ENCODE measurements around the gene TTLL11.

The TTLL11 gene

DNA sequence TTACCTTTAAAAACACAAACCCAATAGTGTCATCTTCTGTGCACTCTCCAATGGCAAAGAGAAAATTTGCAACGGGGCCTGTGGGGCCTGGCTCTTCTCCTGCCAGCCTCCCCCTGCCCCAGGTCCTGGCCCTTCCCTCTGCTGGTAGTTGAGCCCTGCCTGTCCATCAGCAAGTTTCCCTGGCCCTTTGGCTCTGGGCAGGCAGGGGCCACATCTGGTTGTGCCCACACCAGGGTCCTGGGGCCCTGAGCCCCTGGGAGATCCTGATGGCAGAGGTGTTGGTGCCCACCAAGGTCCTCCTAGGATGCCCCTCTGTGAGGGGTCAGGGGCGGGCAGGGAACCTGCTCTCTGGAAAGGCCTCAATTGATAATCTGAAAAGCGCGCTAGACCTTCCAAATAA is 284.3 kb downstream of the TTLL11 start:
- DNase-seq (ENCODE audit: low read depth), result no peak
- TF ChIP-seq, protein P1, sequence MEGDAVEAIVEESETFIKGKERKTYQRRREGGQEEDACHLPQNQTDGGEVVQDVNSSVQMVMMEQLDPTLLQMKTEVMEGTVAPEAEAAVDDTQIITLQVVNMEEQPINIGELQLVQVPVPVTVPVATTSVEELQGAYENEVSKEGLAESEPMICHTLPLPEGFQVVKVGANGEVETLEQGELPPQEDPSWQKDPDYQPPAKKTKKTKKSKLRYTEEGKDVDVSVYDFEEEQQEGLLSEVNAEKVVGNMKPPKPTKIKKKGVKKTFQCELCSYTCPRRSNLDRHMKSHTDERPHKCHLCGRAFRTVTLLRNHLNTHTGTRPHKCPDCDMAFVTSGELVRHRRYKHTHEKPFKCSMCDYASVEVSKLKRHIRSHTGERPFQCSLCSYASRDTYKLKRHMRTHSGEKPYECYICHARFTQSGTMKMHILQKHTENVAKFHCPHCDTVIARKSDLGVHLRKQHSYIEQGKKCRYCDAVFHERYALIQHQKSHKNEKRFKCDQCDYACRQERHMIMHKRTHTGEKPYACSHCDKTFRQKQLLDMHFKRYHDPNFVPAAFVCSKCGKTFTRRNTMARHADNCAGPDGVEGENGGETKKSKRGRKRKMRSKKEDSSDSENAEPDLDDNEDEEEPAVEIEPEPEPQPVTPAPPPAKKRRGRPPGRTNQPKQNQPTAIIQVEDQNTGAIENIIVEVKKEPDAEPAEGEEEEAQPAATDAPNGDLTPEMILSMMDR (IDR thresholded peaks at IDR 0.05; ENCODE audit: insufficient read depth, low read depth, low read length, missing control alignments), result no peak
- no peak overlapping the region for H3K4me3 ChIP-seq (ENCODE audit: low read length)

DNA sequence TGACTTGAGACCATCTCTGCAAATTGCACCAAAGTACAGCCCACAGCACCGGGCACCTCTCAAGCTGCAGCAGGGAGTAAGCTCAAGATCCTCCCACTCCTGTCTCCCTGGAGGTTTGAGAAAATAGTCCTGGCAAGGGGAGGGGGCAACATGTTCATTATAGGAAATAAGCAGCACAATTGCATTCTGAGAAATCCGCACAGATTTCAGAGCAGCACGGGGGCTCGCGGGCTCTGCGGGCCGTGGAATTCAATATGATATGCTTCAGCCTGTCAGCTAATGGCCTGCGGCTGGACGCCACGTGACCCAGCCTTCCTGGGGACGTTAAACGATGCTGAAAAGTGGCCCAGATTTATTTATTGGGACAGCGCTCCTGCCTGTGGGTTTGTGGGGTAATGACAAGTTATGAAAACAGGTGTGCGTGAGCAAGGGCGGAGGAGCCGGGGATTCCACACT is 285.3 kb downstream of the TTLL11 start:
- TF ChIP-seq, protein P1 (IDR thresholded peaks at IDR 0.05; ENCODE audit: insufficient read depth, low read depth, low read length, missing control alignments), result no peak
- no peak for DNase-seq (ENCODE audit: low read depth)
- H3K4me3 ChIP-seq (ENCODE audit: low read length), result no peak overlapping the region

DNA sequence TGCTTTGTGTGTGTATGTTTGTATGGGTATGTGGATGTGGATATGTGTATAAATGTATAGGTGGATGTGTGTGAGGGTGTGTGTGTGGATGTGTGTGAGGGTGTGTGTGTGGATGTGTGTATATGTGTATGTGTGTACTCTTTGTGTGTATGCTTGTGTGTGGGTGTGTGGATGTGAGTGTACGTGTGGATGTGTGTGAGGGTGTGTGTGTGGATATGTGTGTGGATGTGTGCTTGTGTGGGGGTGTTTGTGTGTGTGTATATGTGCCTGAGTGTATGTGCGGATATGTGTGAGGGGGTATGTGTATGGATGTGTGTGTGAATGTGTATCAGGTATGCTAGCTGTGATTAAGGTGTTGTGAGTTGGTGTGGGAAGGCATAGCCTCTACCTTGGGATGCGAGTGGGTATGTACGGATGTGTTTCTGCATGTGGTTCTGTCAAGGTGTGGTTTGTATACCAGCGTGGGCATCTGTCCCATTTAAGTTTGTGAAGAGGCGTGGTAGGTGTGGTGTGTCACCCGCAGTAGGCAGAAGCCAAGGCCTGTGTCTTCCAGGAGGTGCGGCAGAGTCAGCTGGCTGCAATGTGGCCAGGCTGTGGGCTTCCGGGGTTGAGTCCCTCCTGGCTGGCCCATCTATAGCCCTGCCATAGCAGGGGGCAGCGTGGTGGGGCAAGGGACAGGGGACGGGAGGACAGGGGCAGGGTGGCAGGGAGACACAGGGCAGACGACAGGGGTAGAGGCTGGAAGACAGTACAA is 285.9 kb downstream of the TTLL11 start:
- no peak for DNase-seq (ENCODE audit: low read depth)
- no peak overlapping the region for H3K4me3 ChIP-seq (ENCODE audit: low read length)
- TF ChIP-seq, protein P1 (IDR thresholded peaks at IDR 0.05; ENCODE audit: insufficient read depth, low read depth, low read length, missing control alignments), result no peak

DNA sequence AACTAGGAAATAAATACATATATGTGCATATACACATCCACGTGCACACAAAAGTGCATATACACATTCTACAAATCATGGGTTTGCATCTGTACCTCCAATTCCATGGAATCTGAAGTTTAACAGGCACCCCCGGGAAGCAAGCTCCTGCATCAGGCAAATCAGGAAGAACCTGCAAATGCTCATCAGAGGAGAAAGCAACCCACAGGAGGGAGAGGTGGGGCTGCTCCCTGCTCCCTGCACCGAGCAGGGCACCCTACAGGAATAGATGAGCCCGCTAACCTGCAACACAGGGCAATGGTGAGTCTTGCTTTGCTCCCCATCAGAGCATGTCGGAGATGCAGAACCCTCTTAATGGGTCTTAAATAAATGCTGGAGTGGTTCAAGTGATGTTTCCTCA is 290.4 kb downstream of the TTLL11 start:
- TF ChIP-seq, protein P1 (IDR thresholded peaks at IDR 0.05; ENCODE audit: insufficient read depth, low read depth, low read length, missing control alignments), result no peak
- no peak for DNase-seq (ENCODE audit: low read depth)
- no peak overlapping the region for H3K4me3 ChIP-seq (ENCODE audit: low read length)

DNA sequence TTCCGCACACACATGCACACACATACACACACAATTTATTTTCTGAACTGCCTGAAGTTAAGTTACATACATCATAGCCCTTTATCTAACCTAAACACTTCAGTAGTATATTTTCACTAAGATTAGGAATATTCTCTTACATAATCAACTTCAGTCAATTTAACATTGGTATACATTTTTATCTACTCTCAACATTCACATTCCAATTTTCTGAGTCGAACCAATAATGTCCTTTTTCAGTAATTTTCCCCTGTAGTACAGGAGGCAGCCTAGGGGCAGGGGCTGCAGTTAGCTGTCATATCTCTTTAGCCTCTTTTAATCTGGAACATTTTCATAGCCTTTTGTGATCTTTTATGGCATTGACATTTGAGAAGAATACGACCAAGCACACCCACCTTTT is 291.5 kb downstream of the TTLL11 start:
- TF ChIP-seq, protein P1 (IDR thresholded peaks at IDR 0.05; ENCODE audit: insufficient read depth, low read depth, low read length, missing control alignments), result no peak
- DNase-seq (ENCODE audit: low read depth), result no peak
- H3K4me3 ChIP-seq (ENCODE audit: low read length), result no peak overlapping the region

DNA sequence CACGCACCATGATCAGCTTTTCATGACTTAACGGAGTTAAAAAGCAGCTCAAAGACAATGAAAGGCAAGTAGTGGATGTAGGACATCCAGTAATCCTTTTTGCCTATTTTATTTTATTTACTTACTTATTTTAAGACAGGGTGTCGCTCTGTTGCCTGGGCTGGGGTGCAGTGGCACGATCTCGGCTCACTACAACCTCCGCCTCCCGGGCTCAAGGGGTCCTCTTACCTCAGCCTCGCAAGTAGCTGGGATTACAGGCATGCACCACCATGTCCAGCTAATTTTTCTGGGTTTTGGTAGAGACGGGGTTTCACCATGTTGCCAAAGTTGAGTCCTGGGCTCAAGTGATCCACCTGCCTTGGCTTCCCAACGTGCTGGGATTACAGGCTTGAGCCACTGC is 292.7 kb downstream of the TTLL11 start:
- TF ChIP-seq, protein P1 (IDR thresholded peaks at IDR 0.05; ENCODE audit: insufficient read depth, low read depth, low read length, missing control alignments), result no peak
- no peak for DNase-seq (ENCODE audit: low read depth)
- H3K4me3 ChIP-seq (ENCODE audit: low read length), result no peak overlapping the region

DNA sequence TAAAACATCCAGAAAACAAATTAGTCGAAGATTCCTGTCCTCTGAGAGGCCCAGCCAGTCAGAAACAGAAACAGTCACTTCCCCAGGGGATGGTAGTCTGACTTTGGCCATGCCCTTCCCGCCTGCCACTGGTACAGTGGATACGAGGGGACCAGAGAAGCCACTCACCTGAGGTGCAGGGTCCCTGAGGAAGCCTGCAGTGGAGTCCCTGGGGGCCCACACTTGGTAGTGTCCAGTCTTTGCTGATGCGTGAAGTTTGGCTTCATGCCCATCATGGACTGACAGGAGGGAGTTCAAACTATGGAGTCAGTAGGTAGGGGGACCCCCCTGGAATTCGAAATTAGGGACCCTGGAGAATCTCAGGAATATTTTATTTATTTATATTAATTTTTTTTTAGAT is 294.2 kb downstream of the TTLL11 start:
- TF ChIP-seq, protein P1 (IDR thresholded peaks at IDR 0.05; ENCODE audit: insufficient read depth, low read depth, low read length, missing control alignments), result no peak
- no peak for DNase-seq (ENCODE audit: low read depth)
- no peak overlapping the region for H3K4me3 ChIP-seq (ENCODE audit: low read length)
